Endothelial cell of umbilical vein (primary cell): ENCODE results near the gene SMTNL2. TPM values are rescaled to one million over a fixed set of nuclear protein-coding genes. Genes with fewer than 3 reads are reported as not detected.

Experiments
- BruUV-seq: library from RNA; stranded (reverse); fragments of 400-500 nt; replicated peaks from 2 replicates; lab custom pipeline; 2021; lab: Mats Ljungman, UMichigan
- CTCF ChIA-PET: fragments of 300-600, 350-600 bp; sonication (Branson Sonifier 250); formaldehyde crosslinking; loops from one replicate; lab custom pipeline; 2021; ENCODE audit warnings: antibody characterized with exemption, inconsistent platforms; lab: Charles Lee
- POLR2A ChIA-PET: fragments of 300-600, 350-600 bp; sonication (Branson Sonifier 250); formaldehyde crosslinking; loops from one replicate; lab custom pipeline; 2021; ENCODE audit warnings: antibody characterized with exemption, inconsistent platforms; lab: Charles Lee
- DNase-seq: peaks from one replicate; pipeline ENCODE4 v3.0.0-alpha.2; 2011; ENCODE audit warnings: low read depth, low spot score
- FAIRE-seq: peaks from 2 replicates; lab custom pipeline; 2011; peaks lifted over from hg19 to GRCh38; lab: Jason Lieb, UNC
- H2AFZ ChIP-seq: 2 replicates; pipeline ENCODE4 v1.6.0; 2012; ENCODE audit warnings: low read depth, low read length, control low read depth, inconsistent platforms
- H3K27ac ChIP-seq: 2 replicates; pipeline ENCODE4 v1.5.1; 2011; ENCODE audit warnings: low read depth, mild to moderate bottlenecking, control low read depth, low read length, moderate library complexity; ENCODE audit not compliant: insufficient read depth
- H3K27me3 ChIP-seq, 2 experiments: 2 replicates each; pipeline versions ENCODE4 v1.6.0 to v1.6.1; 2011; ENCODE audit warnings: low read length in 2 of 2, mixed read lengths in 1 of 2; ENCODE audit not compliant: control insufficient read depth in 2 of 2, insufficient read depth in 2 of 2
- H3K36me3 ChIP-seq, 2 experiments: 2 replicates in 1 of 2; 3 replicates in 1 of 2; pipeline ENCODE4 v1.5.1; 2011; ENCODE audit warnings: low read length in 2 of 2, mild to moderate bottlenecking in 1 of 2, moderate library complexity in 1 of 2; ENCODE audit not compliant: control insufficient read depth in 2 of 2, insufficient read depth in 2 of 2; ENCODE audit errors: extremely low read depth in 1 of 2
- H3K4me1 ChIP-seq: 3 replicates; pipeline ENCODE4 v1.5.1; 2011; ENCODE audit warnings: mild to moderate bottlenecking, low read length; ENCODE audit not compliant: control insufficient read depth, insufficient read depth; ENCODE audit errors: extremely low read depth
- H3K4me2 ChIP-seq: 2 replicates; pipeline ENCODE4 v1.6.1; 2011; ENCODE audit warnings: low read length, control low read depth, mixed read lengths; ENCODE audit not compliant: insufficient read depth
- H3K4me3 ChIP-seq, 3 experiments: fragments of 200-600 bp in 1 of 3; sonication (generic), shearing (Covaris generic) in 1 of 3; replicated peaks in 1 of 3; 2 replicates each; pipeline ENCODE4 v1.5.1; 2011 to 2016; ENCODE audit warnings: control low read depth in 3 of 3, low read length in 3 of 3, mild to moderate bottlenecking in 2 of 3, inconsistent platforms in 1 of 3, low read depth in 1 of 3, moderate library complexity in 1 of 3; ENCODE audit not compliant: insufficient read depth in 1 of 3
- H3K79me2 ChIP-seq: 2 replicates; pipeline ENCODE4 v1.6.0; 2012; ENCODE audit warnings: low read length, inconsistent platforms; ENCODE audit not compliant: control insufficient read depth, insufficient read depth
- H3K9ac ChIP-seq: replicated peaks from 2 replicates; pipeline ENCODE3; 2011; ENCODE audit warnings: low read length, control low read depth; ENCODE audit not compliant: insufficient read depth; ENCODE audit errors: extremely low read depth
- H3K9me1 ChIP-seq: replicated peaks from 3 replicates; pipeline ENCODE4 v1.6.0; 2011; ENCODE audit warnings: mild to moderate bottlenecking, low read length; ENCODE audit not compliant: control insufficient read depth, insufficient read depth; ENCODE audit errors: extremely low read depth
- H3K9me3 ChIP-seq: replicated peaks from 2 replicates; pipeline ENCODE4 v1.5.1; 2012; ENCODE audit warnings: low read length, inconsistent platforms; ENCODE audit not compliant: control insufficient read depth, insufficient read depth
- H4K20me1 ChIP-seq: replicated peaks from 2 replicates; pipeline ENCODE3; 2011; ENCODE audit warnings: mild to moderate bottlenecking, low read length; ENCODE audit not compliant: control insufficient read depth, insufficient read depth; ENCODE audit errors: extremely low read depth
- CTCF ChIP-seq, 2 donors: IDR thresholded peaks; 1 replicate in 1 of 2; 2 replicates in 1 of 2; pipeline ENCODE4 v1.5.1; 2011; ENCODE audit warnings: low read length in 2 of 2, mild to moderate bottlenecking in 2 of 2, moderate library complexity in 2 of 2, control low read depth in 1 of 2, inconsistent platforms in 1 of 2, low read depth in 1 of 2; ENCODE audit not compliant: insufficient read depth in 1 of 2; ENCODE audit errors: extremely low read depth in 1 of 2
- EZH2 ChIP-seq: IDR thresholded peaks from 2 replicates; pipeline ENCODE4 v1.6.1; 2012; ENCODE audit warnings: borderline replicate concordance, low read depth, mild to moderate bottlenecking, moderate library complexity, low read length, inconsistent platforms; ENCODE audit not compliant: severe bottlenecking
- FOS ChIP-seq: IDR thresholded peaks from 2 replicates; pipeline ENCODE4 v1.6.1; 2011; ENCODE audit warnings: mild to moderate bottlenecking, low read length, moderate library complexity, borderline replicate concordance; ENCODE audit not compliant: insufficient read depth
- GATA2 ChIP-seq: IDR thresholded peaks from 2 replicates; pipeline ENCODE4 v1.7.0; 2011; ENCODE audit warnings: low read depth, mild to moderate bottlenecking, moderate library complexity, mixed read lengths, low read length; ENCODE audit not compliant: insufficient read length, insufficient read depth
- JUN ChIP-seq: IDR thresholded peaks from 2 replicates; pipeline ENCODE4 v1.6.1; 2011; ENCODE audit warnings: borderline replicate concordance, low read depth; ENCODE audit not compliant: insufficient read length, insufficient read depth
- MYC ChIP-seq: IDR thresholded peaks from one replicate; pipeline ENCODE4 v1.6.1; 2011; ENCODE audit warnings: mild to moderate bottlenecking, low read depth, low read length
- POLR2A ChIP-seq: IDR thresholded peaks from 2 replicates; pipeline ENCODE4 v1.6.1; 2012; ENCODE audit warnings: low read depth, mild to moderate bottlenecking, control low read depth, low read length
- POLR2AphosphoS5 ChIP-seq: IDR thresholded peaks from 2 replicates; pipeline ENCODE4 v1.6.1; 2012; ENCODE audit warnings: low read depth, mild to moderate bottlenecking, control low read depth, low read length, moderate library complexity; ENCODE audit not compliant: insufficient read depth
- dilution Hi-C: fragments of 300-500 bp; cut with MboI; formaldehyde crosslinking; loops from one replicate; pipeline ENCODE4 v1.15.0; 2019; ENCODE audit warnings: low sequenced_read_pairs; ENCODE audit not compliant: extremely low pct_ligation_motif_present
- intact Hi-C: fragments of 100-400 bp; cut with micrococcal nuclease; formaldehyde crosslinking; loops from one replicate; pipeline ENCODE4 v1.10.0; 2022
- polyA plus RNA-seq, 4 experiments: library from polyadenylated mRNA; depleted of rRNA in 3 of 4; stranded (reverse) in 3 of 4; unstranded in 1 of 4; fragments of >200 nt; gene quantifications; 2 replicates each; pipeline versions ENCODE4 v1.2.1 to v1.2.3, GENCODE V29; 2011 to 2012; ENCODE audit warnings: missing spikeins in 1 of 4
- total RNA-seq: library from RNA; stranded (reverse); gene quantifications from 2 replicates; pipeline ENCODE4 v1.2.3, GENCODE V29; 2021
- TF ChIP-seq, protein P1 (sequence below): IDR thresholded peaks from 2 replicates; pipeline ENCODE4 v1.6.1; 2011; ENCODE audit not compliant: insufficient read depth, insufficient read length

SMTNL2 gene
- total and polyA plus RNA-seq, 2 donors (not counting 3 experiments of a cell fraction or from before 2014, with no cell fraction given) = not detected

GRCh38 chr17:4587803-4588202, 3.5 kb downstream of the SMTNL2 start:
- no peak overlapping the region for H3K4me2 ChIP-seq
- ChIA-PET POLR2A (no interaction called here), CTCF (interaction anchor here (0.9 to 2.5 kb wide), 2 partner anchors 21 to 33 kb away, joined by 3 to 16 read pairs; partner anchors contain the start of gene MYBBP1A)
- no peaks in the 10 kb centered on the region for H3K79me2 ChIP-seq
- H4K20me1 ChIP-seq = no peaks in the 10 kb centered on the region
- no peak overlapping the region for H3K4me3 ChIP-seq
- TF ChIP-seq GATA2 = no peak
- TF ChIP-seq JUN = no peak
- no peak for TF ChIP-seq CTCF (IDR thresholded peaks at IDR 0.05; ENCODE audit: extremely low read depth in 1 of 2, insufficient read depth in 1 of 2, low read depth in 1 of 2, low read length in 2 of 2)
- no peak for TF ChIP-seq POLR2A
- TF ChIP-seq, protein P1, sequence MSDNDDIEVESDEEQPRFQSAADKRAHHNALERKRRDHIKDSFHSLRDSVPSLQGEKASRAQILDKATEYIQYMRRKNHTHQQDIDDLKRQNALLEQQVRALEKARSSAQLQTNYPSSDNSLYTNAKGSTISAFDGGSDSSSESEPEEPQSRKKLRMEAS = no peak
- no peak overlapping the region for H2AFZ ChIP-seq
- H3K27me3 ChIP-seq = peaks cover 25 to 34% of the 10 kb centered on the region in 2 experiments
- no peaks in the 10 kb centered on the region for H3K4me1 ChIP-seq
- no peak for FAIRE-seq
- H3K27ac ChIP-seq = no peak overlapping the region
- no peaks in the 10 kb centered on the region for H3K9me1 ChIP-seq
- no TSS peak for BruUV-seq
- no peaks in the 10 kb centered on the region for H3K36me3 ChIP-seq
- H3K9ac ChIP-seq = no peak overlapping the region
- no peaks in the 10 kb centered on the region for H3K9me3 ChIP-seq
- intact Hi-C loops = no loop called here
- no peak for DNase-seq
- dilution Hi-C loops = no loop called here

GRCh38 chr17:4588391-4588790, 4.1 kb downstream of the SMTNL2 start:
- dilution Hi-C loops (no loop called here), intact Hi-C loops (no loop called here)
- Histone ChIP-seq H2AFZ (no peak overlapping the region), H3K36me3 (no peaks in the 10 kb centered on the region), H3K79me2 (no peaks in the 10 kb centered on the region), H3K9me3 (no peaks in the 10 kb centered on the region), H3K4me1 (no peaks in the 10 kb centered on the region), H3K9ac (no peak overlapping the region), H3K27me3 (peaks cover 19 to 28% of the 10 kb centered on the region in 2 experiments), H3K9me1 (no peaks in the 10 kb centered on the region), H4K20me1 (no peaks in the 10 kb centered on the region), H3K4me3 (no peak overlapping the region), H3K27ac (no peak overlapping the region), H3K4me2 (no peak overlapping the region)
- DNase-seq (no peak), FAIRE-seq (no peak)
- ChIA-PET CTCF (no interaction called here), POLR2A (no interaction called here)
- no TSS peak for BruUV-seq
- TF ChIP-seq FOS (no peak), GATA2 (no peak), MYC (no peak), EZH2 (no peak), POLR2AphosphoS5 (no peak), POLR2A (no peak), CTCF (IDR thresholded peaks at IDR 0.05; ENCODE audit: extremely low read depth in 1 of 2, insufficient read depth in 1 of 2, low read depth in 1 of 2, low read length in 2 of 2) (no peak), JUN (no peak)
- TF ChIP-seq, protein P1 = no peak
